GM12875 (cell line): ENCODE measurements around the gene ANKRD2.
"Not testable (repeated sequence)": the region's sequence is repeated elsewhere in the genome, so short reads cannot be mapped to it uniquely, and the experiment has no call there.

Experiments used
- H3K4me3 ChIP-seq: one replicate; pipeline ENCODE4 v1.5.1; 2011; ENCODE audit warnings: low read depth, low read length, control low read depth
- CTCF ChIP-seq: IDR thresholded peaks from 2 replicates; pipeline ENCODE4 v1.5.1; 2011; ENCODE audit warnings: low read depth, mild to moderate bottlenecking, control low read depth, inconsistent platforms, low read length, moderate library complexity, borderline replicate concordance; ENCODE audit not compliant: insufficient read depth

Gene ANKRD2

DNA sequence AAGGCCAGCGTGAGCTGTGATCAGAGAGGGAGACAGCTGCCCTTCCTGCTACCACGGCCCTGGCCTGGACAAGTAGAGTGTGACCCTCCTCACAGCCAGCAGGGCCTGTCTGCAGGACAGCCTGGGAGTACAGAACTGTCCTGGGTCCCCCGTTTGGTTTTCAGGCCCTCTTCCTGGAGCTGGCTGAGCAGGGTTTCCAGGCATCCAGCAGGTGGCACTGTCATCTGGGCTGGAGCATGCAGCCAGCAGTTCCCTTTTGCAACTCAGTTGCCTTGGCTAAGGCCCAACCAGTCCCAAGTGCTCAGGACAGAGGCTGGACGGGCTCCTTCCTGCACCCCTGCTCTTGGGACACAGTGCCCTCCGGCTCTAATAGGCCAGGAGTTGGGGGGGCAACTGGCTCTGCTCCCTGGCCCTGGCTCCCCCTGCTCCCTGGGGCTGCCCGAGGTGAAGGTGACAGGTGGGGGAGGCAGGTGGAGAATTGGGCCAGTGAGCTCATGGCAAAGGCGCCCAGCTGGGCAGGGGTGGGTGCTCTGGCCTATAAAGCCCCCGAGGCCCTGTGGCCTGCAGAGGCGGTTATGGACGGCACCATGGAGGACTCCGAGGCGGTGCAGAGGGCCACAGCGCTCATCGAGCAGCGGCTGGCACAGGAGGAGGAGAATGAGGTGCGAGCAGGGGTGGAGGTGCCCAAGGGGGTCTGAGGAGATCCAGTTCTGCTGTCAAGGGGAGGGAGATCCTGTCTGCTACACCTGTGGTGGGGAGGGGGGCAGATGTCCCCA, at the start of gene ANKRD2:
ANKRD2 (plus strand) TSS at position 566 of the 776 bp plus-strand sequence; CDS start at position 576, 10 bp downstream.
- peak; percentile 98 for TF ChIP-seq CTCF
- H3K4me3 ChIP-seq, result no peak within 1 kb of the TSS

GRCh38 chr10:97522937-97523336, 49.6 kb upstream of the ANKRD2 start:
- no peak overlapping the region for H3K4me3 ChIP-seq
- TF ChIP-seq CTCF, result no peak

DNA sequence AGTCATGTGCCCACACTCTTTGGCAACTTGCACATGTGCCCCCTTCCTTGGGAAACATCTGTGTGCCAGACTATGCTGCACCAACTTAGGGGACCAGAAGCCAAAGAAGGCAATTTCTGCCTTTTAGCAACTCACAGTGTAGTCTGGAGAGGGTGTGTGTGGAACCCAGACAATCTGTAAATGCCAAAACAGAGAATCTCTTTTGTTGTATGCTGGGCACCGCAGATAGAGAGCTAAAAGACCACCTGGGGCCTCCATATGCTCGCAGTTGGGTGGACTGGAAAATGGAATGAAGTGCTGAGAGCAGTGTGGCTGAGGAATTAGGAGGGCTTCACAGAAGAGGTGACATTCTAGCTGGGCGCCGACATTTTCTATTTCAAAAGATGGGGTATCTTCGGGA, 47.5 kb upstream of the ANKRD2 start:
- H3K4me3 ChIP-seq, result no peak overlapping the region
- TF ChIP-seq CTCF, result no peak

DNA sequence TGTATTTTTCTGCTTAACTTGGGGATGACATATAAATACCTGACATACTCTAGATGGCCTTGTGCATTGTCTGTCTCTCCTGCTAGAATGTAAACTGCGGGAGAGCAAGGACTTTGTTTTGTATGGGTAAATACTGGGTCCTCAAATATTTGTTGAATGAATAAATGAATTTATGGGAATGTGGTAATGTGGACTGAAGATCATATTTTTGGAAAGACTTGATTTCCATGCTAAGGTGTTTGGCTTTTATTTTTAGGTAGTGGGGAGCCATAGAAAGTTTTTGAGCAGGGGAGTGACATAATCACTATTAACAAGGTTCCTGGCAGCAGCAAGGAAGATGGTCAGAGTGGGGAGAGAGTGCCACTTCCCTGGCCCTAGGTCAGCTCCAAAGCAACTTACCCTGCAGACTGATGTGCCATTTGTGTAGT, 46.9 kb upstream of the ANKRD2 start:
- TF ChIP-seq CTCF, result no peak
- H3K4me3 ChIP-seq, result no peak overlapping the region

GRCh38 chr10:97528876-97529275, 43.7 kb upstream of the ANKRD2 start:
- H3K4me3 ChIP-seq, result not testable (repeated sequence)

DNA sequence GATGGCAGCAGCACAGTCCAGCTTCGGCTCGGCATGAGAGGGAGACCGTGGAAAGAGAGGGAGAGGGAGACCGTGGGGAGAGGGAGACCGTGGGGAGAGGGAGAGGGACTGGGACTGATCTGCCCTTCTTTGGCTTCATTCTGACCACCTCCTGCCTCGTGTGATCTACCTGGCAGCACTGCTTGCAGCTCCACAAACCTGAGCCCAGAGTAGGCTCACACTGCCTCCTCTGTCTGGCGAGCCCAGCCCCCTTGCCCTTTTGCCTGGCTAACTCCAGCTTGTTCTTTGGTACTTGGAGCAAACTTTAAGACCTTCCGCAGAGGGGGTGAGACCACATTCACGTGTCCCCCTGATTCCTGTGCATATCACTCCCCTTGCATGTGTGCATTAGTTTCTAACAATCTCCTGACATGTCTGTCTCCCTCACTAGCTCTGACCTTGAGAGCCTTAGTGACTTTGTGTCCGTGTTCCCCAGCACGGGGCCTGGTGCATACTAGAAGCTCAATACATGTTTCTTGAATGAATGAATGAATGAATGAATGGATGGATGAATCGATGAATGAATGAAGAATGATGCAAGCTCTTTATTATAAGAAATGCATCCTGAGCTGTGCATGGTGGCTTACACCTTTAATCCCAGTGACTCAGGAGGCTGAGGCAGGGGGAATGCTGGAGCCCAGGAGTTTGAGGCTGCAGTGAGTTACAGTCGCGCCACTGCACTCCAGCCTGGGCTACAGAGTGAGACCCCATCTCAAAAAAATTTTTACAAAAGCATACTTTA, 42.7 kb upstream of the ANKRD2 start:
- H3K4me3 ChIP-seq, result no peak overlapping the region
- no peak for TF ChIP-seq CTCF

DNA sequence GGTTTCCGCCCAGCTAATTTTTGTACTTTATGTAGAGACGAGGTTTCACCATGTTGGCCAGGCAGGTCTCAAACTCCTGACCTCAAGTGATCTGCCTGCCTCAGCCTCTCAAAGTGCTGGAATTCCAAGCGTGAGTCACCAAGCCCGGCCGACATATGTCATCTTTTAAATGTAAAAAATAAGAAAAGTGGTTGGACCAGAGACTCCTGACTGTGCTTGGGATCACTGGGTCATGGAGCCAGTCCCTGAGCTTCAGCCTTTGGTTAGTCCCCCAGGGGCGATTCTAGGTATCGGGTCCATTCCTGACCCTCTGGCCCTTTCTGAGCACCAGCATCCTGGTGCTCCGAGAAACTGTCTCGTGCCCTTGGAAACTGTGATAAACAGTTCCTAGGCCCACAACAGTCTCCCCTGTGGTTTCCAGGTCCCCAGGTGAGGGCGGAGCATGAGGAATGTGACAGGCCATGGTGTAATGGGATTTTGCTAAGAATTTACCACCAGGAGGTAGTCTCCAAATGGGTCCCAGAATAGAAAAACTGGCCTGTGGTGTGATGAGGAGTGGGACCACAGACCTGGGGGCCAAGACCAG, 41.1 kb upstream of the ANKRD2 start:
- H3K4me3 ChIP-seq, result no peak overlapping the region
- no peak for TF ChIP-seq CTCF
